Ishikawa (cell line): Measurements from ENCODE around the gene RAPGEF4.

Source experiments
- FOXM1 ChIP-seq: IDR thresholded peaks from 2 replicates; pipeline ENCODE4 v1.6.1; 2012; ENCODE audit warnings: low read depth, borderline replicate concordance
- TAF1 ChIP-seq: IDR thresholded peaks from 2 replicates; pipeline ENCODE4 v1.6.1; 2012; ENCODE audit warnings: low read depth, mild to moderate bottlenecking
- TF ChIP-seq, protein P1 (sequence below): IDR thresholded peaks from 2 replicates; pipeline ENCODE4 v1.6.1; 2012

DNA sequence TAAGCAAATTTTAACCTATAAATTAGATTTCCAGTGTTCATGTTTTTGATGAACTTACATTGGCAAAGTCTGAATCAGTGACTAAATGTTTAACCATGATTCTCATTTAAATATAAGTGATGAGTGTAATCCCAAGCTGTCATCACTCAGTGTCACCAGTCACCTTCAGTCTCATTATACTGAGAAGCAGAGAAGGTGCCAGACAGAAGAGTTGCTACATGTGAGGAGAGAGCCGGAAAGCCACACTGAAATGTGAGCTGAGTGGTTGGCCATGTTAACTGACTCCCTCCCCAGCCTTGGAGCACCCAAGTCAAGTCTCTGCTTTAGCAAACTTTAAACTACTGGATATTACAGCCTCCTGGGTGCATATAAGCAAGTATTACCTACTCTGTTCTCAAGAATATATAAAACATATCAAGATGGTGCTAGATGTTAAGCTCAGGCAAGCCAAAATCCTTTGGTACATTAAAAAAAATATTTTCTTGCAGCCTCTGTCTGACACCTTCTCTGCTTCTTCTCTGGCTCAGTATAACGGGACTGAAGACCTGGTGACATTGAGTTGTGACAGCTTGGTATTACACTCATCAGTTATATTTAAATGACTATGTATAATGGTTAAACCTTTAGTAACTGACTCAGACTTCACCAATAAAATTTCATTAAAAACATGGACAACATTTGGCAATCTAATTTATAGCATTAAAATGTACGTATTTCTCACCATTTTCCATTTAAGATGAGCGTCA is 264.2 kb downstream of the RAPGEF4 start:
- TF ChIP-seq TAF1 (no peak), FOXM1 (no peak)
- TF ChIP-seq, protein P1, sequence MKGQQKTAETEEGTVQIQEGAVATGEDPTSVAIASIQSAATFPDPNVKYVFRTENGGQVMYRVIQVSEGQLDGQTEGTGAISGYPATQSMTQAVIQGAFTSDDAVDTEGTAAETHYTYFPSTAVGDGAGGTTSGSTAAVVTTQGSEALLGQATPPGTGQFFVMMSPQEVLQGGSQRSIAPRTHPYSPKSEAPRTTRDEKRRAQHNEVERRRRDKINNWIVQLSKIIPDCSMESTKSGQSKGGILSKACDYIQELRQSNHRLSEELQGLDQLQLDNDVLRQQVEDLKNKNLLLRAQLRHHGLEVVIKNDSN = no peak
